HEK293 (cell line): Measurements from ENCODE around the gene ARHGAP4.

ENCODE experiments used
- ZNF433 ChIP-seq: fragments of 450-650 bp; formaldehyde crosslinking; IDR thresholded peaks from 2 replicates; pipeline ENCODE4 v1.5.1; 2016; ENCODE audit warnings: missing biosample characterization, missing genetic modification characterization, low read depth
- ZNF549 ChIP-seq: fragments of 450-650 bp; IDR thresholded peaks from 2 replicates; pipeline ENCODE4 v1.5.1; 2018; ENCODE audit warnings: missing biosample characterization, missing genetic modification characterization, mild to moderate bottlenecking, inconsistent platforms, moderate library complexity
- ZNF558 ChIP-seq: fragments of 450-650 bp; formaldehyde crosslinking; IDR thresholded peaks from 2 replicates; pipeline ENCODE4 v1.5.1; 2016; ENCODE audit warnings: missing biosample characterization, missing genetic modification characterization
- ZNF768 ChIP-seq: fragments of 450-650 bp; formaldehyde crosslinking; IDR thresholded peaks from 2 replicates; pipeline ENCODE4 v1.5.1; 2018; ENCODE audit warnings: missing biosample characterization, mild to moderate bottlenecking, missing genetic modification characterization
- TF ChIP-seq, protein P1 (sequence below): fragments of 450-650 bp; formaldehyde crosslinking; IDR thresholded peaks from 2 replicates; pipeline ENCODE4 v1.5.1; 2016; ENCODE audit warnings: missing biosample characterization, missing genetic modification characterization
- TF ChIP-seq, protein P2 (sequence below): fragments of 450-650 bp; formaldehyde crosslinking; IDR thresholded peaks from 2 replicates; pipeline ENCODE4 v1.5.1; 2017; ENCODE audit warnings: missing biosample characterization, missing genetic modification characterization

DNA sequence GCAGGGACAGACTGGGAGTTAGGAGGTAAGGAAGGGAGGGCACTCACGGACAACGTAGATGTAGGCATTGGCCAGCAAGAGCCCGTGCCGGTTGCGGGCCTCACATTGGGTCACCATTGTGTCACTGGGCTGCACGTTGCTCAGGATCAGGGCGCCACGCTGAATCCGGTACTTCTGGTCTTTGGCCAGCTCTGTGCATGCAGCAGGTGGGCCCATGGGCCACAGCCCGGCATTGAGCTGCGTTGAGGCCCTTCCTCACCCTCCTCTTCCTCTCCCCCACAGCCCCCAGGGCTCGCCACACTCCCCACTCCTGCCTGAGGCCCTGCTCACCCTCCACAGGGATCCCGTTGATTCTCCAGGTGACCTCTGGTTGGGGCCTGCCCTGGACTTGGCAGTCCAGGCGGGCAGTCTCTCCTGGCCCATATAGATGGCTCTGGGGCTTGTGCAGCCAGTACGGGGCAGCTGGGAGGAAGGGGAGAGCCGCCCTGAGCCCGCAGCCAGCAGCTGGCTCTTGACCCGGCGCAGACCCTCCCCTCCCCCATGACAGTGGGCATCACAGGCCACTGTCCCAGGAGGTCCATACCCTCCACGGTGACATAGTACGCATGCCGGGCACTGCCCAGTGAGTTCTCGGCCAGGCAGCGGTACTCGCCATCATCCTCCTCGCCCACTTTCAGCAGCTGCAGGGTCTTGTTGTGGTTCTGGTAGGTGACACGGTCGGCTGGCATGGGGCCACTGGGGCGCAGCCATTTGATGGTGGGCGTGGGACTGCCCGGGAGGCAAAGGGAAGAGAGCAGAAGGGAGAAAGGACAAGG is 56.4 kb downstream of the ARHGAP4 start:
- TF ChIP-seq ZNF768 (tag by site-specific recombination) (no peak), ZNF558 (tag by site-specific recombination) (no peak), ZNF549 (tag by site-specific recombination) (no peak), ZNF433 (tag by site-specific recombination) (no peak)
- TF ChIP-seq, protein P1, sequence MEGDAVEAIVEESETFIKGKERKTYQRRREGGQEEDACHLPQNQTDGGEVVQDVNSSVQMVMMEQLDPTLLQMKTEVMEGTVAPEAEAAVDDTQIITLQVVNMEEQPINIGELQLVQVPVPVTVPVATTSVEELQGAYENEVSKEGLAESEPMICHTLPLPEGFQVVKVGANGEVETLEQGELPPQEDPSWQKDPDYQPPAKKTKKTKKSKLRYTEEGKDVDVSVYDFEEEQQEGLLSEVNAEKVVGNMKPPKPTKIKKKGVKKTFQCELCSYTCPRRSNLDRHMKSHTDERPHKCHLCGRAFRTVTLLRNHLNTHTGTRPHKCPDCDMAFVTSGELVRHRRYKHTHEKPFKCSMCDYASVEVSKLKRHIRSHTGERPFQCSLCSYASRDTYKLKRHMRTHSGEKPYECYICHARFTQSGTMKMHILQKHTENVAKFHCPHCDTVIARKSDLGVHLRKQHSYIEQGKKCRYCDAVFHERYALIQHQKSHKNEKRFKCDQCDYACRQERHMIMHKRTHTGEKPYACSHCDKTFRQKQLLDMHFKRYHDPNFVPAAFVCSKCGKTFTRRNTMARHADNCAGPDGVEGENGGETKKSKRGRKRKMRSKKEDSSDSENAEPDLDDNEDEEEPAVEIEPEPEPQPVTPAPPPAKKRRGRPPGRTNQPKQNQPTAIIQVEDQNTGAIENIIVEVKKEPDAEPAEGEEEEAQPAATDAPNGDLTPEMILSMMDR (tag by site-specific recombination) = no peak
- TF ChIP-seq, protein P2, sequence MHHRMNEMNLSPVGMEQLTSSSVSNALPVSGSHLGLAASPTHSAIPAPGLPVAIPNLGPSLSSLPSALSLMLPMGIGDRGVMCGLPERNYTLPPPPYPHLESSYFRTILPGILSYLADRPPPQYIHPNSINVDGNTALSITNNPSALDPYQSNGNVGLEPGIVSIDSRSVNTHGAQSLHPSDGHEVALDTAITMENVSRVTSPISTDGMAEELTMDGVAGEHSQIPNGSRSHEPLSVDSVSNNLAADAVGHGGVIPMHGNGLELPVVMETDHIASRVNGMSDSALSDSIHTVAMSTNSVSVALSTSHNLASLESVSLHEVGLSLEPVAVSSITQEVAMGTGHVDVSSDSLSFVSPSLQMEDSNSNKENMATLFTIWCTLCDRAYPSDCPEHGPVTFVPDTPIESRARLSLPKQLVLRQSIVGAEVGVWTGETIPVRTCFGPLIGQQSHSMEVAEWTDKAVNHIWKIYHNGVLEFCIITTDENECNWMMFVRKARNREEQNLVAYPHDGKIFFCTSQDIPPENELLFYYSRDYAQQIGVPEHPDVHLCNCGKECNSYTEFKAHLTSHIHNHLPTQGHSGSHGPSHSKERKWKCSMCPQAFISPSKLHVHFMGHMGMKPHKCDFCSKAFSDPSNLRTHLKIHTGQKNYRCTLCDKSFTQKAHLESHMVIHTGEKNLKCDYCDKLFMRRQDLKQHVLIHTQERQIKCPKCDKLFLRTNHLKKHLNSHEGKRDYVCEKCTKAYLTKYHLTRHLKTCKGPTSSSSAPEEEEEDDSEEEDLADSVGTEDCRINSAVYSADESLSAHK (tag by site-specific recombination) = no peak
